NCI-H1048 (cell line): ENCODE measurements around the gene AIFM3.
"Not testable (repeated sequence)": the region's sequence is repeated elsewhere in the genome, so short reads cannot be mapped to it uniquely, and the experiment has no call there.

Experiments
- DNase-seq: peaks from one replicate; lab custom pipeline; 2025; lab: John Stamatoyannopoulos, UW

The AIFM3 gene

GRCh38 chr22:20940904-20941385 is 26.1 kb upstream of the AIFM3 start:
- DNase-seq = no peak

- DNase-seq = not testable (repeated sequence)
Measured at GRCh38 chr22:20942203-20942902, 24.7 kb upstream of the AIFM3 start.

- DNase-seq = no peak
Measured at GRCh38 chr22:20943104-20943933, 23.7 kb upstream of the AIFM3 start.

GRCh38 chr22:20944042-20944441 is 23.0 kb upstream of the AIFM3 start:
- no peak for DNase-seq

GRCh38 chr22:20945578-20945934 is 21.5 kb upstream of the AIFM3 start:
- no peak for DNase-seq

- DNase-seq = no peak
Measured at GRCh38 chr22:20946080-20946986, 20.7 kb upstream of the AIFM3 start.

GRCh38 chr22:20946991-20947390 is 20.1 kb upstream of the AIFM3 start:
- DNase-seq = no peak

- DNase-seq = no peak
Measured at GRCh38 chr22:20948450-20948849, 18.6 kb upstream of the AIFM3 start.

GRCh38 chr22:20948989-20949388 is 18.1 kb upstream of the AIFM3 start:
- DNase-seq = no peak

- no peak for DNase-seq
Measured at GRCh38 chr22:20949698-20950183, 17.3 kb upstream of the AIFM3 start.

GRCh38 chr22:20951151-20951931 is 15.7 kb upstream of the AIFM3 start:
- no peak for DNase-seq

GRCh38 chr22:20951932-20952380 is 15.1 kb upstream of the AIFM3 start:
- DNase-seq = no peak

- DNase-seq = no peak
Measured at GRCh38 chr22:20952544-20953341, 14.3 kb upstream of the AIFM3 start.

GRCh38 chr22:20953342-20953608 is 13.8 kb upstream of the AIFM3 start:
- no peak for DNase-seq

- no peak for DNase-seq
Measured at GRCh38 chr22:20953668-20954500, 13.2 kb upstream of the AIFM3 start.

GRCh38 chr22:20955548-20955947 is 11.5 kb upstream of the AIFM3 start:
- no peak for DNase-seq

- DNase-seq = no peak
Measured at GRCh38 chr22:20956258-20957101, 10.6 kb upstream of the AIFM3 start.

GRCh38 chr22:20957102-20957682 is 9.9 kb upstream of the AIFM3 start:
- no peak for DNase-seq
